ENCODE data around the gene RASAL1.

RASAL1 gene

DNA sequence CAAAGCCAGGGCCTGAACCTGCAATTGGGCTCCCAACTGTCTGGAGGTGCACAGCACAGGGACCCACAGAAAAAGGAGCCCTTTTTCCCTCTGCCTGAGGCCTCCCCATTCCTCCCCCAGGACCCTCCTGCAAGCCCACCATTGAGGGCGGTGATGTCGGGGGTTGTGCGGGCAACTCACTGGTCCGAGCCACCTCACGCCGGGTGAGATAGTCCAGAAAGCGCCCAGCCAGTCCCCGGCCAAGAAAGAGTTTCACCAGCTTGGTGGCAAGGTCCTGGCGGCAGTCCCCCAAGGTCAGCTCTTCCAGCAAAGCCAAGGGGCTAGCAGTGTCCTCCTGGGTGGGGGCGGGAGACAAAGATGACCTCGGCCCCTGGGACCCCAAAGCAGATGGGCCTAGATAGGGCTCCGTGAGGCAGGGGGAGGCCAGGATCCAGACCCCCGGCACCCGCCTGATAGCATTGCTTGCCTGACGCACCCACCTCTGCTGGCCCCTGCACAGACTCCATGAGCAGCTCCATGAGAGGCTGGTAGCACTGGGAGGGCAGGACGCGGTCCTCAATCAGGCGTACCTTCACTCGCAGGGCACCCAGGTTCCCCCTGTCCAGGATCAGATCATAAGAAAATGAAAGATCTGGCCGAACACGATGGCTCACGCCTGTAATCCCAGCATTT lies 20.0 kb downstream of the RASAL1 start:
- no peak for DNase-seq

DNA sequence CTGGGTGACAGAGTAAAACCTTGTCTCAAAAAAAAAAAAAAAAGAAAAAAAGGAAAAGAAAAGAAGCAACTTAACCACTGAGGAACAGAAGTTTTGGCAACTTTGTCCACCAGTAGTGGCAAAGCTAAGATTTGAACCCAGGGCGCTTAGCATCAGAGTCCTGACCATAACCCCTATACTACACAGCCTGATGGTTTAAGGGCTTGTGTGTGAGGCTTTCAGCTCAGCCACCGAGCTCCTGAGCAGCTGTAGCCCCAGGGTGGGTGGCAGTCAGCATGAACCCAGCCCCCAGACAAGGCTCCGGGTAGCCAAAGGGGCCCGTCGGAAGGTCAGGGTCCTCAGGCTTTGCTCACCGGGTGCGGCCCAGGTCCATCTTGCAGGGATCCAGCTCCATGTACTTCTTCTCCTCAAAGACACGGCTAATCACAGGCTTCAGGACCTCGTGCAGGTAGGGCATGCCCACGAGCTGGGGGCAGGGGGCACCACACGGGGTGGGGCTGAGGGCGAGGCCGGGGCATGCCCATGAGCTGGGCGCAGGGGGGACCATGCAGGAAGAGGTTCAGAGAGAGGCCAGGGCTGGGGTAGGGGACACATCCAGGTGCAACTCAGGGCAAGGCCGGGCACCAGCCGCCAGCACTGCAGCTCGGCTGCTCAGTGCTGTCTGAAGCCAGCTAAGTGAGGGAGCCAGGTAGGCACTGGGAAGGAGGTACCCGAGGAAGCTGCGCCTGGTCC lies 20.9 kb downstream of the RASAL1 start:
- DNase-seq: no peak

DNA sequence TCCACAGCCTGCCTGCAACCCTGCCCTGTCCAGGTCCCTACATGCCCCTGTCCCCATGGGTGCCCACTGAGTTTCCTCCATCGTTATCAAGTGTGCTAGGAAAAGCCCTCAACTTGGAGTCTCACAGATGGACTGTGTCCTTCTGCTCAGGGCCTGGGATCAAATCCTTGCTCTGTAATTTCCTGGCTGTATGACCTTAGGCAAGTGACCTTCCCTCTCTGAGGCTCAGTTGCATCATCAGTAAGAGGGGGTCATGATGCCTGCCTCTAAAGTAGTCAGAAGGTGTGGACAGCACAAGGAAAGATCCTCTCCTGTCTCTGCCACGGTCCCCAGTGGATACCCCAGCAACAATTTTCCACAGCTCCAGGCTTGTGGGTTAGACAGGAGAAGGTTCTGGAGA lies 22.2 kb downstream of the RASAL1 start:
- DNase-seq: no peak

GRCh38 chr12:113112043-113112899 lies 23.3 kb downstream of the RASAL1 start:
- DNase-seq: no peak

DNA sequence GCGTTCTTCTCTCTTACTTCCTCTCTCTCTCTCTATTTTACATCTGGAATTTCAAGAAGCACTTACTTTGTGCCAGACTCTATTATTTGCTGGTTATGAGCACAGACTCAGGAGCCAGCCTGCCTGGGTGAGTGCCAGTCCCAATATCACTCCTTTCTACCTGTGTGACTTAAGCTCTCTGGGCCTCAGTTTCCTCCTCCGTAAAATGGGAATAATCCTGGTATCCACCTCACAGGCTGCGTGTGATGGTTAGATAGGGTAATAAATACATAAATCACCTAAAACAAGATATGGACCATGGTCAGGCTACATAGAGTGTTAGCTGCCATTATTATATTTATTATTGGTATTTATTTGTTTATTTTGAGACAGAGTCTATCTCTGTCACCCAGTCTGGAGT lies 24.3 kb downstream of the RASAL1 start:
- DNase-seq: no peak

DNA sequence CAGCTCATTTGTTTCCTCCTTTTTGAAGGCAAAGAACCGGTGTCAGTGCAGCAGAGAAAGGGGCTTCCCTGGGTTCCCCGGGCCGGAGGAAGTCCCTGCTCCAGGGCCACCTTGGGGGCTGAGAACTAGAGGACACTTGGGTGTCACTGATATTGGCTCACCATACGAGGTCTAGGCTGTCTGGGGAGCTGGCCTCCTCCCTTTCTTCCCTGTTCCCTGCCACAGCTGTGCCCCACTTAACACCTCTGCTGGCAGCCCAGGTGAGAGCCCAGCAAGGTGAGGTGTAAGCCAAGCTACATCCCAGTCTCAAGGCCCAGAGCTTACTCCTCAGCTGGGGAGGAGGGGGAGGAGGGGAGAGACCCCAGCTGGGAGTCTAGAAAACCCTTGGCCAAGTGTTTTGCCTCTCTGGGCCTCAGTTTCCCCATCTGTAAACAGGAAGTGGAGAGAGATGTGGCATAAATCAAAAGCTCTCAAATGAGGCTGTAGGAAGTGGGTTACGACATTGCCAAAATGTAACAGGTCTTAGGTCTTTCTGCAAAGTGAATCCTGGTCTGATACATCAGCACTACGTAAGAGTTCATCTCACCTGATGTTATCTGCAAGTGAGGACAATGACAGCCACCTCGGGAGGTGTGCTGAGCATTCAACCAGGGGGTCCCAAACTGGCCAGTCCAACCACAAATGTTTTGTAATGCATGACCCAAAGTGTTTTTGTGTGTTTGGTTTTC lies 25.5 kb downstream of the RASAL1 start:
- DNase-seq: peak; percentile 38

GRCh38 chr12:113109360-113109759 lies 26.2 kb downstream of the RASAL1 start:
- no peak for DNase-seq

DNA sequence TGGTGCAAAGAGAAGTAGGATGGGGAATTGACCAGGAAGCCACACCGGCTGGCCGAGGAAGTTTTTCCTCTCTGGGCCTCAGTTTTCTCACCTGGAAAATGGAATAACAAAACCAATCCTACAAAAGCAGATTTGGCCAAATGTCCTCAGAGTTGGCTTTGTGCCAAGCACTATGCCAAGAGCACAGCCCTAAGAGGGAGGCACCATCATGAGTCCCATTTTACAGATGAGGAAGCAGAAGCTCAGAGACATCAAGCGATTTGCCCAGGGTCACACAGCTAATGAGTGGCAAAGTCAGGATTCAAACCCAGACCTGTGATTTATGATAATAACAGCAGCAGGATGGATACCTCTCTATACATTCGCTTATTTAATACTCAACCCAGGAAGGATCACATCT lies 27.3 kb downstream of the RASAL1 start:
- no peak for DNase-seq

DNA sequence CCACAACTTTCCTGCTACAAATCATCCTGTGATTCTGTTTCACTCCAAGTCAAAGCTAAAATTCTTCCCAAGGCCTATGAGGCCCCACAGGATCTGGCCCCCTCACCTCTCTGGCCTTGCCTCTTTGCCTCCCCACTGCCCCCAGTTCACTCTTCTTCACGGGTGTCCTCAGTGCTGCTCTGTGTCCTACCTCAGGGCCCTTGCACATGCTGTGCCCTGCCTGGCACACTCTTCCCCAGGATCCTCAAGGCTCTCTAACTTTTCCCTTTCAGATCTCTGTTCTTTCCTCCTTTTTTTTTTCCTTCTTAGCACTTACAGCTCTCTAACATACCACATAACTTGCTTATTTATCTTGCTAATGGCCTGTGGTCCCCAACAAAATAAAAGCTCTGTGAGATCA lies 29.2 kb downstream of the RASAL1 start:
- no peak for DNase-seq

GRCh38 chr12:113105606-113106271 lies 29.8 kb downstream of the RASAL1 start:
- DNase-seq: no peak

- DNase-seq: no peak
These were observed 30.5 kb downstream of the RASAL1 start for GRCh38 chr12:113104953-113105510.

DNA sequence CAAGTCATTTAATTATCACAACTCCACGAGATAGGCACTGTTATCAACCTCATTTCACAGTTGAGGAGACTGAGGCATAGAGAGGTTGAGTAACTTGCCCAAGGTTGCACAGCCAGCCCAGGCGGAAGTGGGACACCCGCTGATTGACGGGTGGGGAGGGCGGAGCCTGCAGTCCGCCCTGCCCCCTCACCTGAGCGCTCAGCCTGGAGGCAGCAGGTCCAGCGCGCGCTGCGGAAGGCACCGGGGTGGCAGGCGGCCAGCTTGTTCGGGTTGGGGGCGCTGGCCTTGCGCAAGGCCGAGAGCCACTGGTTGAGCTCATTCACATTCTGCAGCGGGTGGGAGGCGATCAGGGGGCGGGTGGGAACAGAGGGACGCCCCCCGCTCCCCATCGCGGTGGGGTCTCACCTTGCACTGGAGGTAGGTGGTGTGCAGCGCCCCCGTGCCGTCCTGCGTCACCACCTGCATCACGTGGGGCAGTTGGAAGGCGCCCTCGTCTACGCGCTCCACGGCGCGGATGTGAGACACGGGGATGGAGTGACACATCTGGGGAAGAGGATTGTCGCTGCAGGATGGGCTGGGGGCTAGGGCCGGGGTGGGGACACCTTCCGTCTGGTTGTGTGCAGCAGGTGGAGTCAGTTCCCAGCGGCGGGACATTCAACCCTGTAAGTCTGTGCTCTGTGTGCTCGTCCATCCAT lies 31.7 kb downstream of the RASAL1 start:
- DNase-seq: no peak

GRCh38 chr12:113102811-113103210 lies 32.8 kb downstream of the RASAL1 start:
- DNase-seq: no peak

DNA sequence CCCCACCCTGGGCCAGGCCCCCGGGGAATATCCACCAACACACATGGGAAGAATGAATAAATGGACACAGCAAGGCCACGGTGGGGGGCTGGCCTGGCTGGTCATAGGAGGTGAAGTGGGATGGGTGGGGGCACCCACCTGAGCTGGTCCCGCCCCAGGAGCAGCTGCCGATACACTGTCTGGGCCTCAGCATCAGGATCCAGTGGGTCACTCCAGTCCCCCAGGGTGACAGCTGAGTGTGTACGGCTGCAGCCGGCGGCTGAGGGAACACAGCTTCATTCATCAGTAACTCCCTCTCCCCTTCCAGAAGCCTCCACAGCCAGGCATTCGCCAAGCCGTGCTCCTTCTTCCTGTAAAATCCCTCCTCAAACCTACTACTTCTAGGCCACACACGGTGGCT lies 33.8 kb downstream of the RASAL1 start:
- DNase-seq: no peak

DNA sequence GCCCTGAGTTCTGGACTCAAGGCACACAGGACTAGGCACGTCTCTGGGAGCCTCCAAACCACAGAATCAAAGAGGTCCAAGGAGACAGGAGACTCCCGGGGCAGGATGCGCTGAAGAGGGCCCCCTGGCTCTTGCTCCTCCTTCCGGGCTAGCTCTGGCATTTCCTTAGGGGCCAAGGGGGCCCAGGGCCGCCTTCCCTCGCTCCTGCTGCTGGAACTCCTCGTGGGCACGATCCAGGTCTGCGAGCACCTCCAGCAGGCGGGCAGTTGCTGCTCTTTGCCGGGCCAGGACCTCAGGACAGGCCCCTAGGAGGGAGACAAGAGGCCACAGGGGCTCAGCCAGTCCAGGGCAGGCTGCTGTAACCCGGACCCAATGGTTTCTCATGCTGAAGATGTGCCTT lies 35.8 kb downstream of the RASAL1 start:
- no peak for DNase-seq

DNA sequence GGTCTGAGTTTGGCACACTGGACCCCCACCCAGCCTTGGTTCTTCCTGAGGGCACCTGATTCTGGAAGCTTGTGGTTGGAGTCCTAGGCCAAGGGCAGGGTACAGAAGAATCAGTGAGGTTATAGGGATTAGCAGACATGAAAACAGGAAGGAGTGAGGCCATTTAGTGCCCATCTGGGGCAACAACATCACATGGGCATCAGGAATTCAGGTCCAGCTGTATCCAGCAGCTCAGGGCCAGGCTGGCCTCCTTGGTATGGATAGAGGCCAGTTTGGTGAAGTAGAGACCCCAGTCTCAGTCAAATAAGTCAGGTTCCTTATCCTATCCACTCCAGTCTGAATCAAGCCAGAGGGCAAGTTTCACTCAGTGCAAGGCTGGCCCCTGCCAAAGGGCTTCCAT lies 36.2 kb downstream of the RASAL1 start:
- no peak for DNase-seq

- peak; percentile 38 for DNase-seq
These were observed 37.0 kb downstream of the RASAL1 start for GRCh38 chr12:113098441-113099028.

DNA sequence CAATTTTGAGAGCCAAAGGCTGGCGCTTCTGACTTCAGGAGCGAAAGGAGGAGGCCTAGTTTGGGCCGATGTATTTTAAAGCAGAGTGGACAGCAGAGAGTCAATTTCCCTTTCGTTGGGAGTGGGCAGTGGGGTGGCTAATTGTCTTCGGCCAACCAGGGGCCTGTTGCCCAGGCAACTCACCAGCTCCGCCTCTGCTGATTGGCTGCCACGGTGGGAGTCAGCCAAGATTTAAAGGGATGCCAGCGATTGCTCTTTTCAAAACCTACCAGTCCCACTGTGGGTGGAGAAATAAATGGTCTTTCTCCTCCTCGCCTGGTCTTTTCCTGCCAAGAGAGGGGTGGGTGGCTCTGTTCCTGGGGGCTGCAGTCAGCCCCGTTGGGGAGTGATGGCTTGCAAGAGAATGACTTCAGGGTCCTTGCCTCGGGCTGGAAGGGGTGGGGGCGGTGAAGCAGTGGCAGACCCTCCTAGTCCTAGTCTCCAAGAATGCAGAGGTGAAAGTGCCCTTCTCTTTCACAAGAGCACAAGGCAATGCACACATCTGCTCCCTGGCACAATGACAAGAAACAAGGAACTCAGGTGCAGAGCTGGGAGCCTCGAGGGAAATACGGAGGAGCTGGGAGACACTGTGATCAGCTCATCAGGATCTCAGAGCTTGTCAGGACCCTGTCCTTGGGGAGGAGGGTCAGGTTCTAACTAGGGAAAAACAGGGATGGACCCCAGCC lies 37.7 kb downstream of the RASAL1 start:
- no peak for DNase-seq

- DNase-seq: no peak
These were observed 38.7 kb downstream of the RASAL1 start for GRCh38 chr12:113096675-113097461.

DNA sequence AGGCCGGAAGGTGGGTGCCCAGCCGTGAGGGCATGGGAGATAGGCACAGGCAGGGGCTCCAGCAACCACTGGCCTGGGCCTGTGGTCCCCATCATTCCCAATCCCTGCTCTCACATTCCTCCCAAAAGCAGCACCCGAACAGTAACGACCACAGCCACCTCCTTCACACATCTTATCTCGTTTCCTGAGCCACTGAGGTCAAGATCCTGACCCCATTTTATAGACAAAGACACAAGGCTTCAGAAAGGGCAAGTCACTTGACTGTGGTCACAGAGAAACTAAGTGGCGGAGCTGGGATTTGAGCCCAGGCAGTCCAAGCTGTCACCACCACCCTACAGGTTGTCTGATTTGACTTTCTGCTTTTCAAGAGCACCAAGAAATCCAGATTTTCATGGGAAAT lies 40.2 kb downstream of the RASAL1 start:
- DNase-seq: no peak
